ENCODE results near the gene RNF38.

GRCh38 chr9:36341936-36342577 is 58.0 kb downstream of the RNF38 start:
- TF ChIP-seq EZH2 (IDR thresholded peaks at IDR 0.05; ENCODE audit: borderline replicate concordance, low read length), result no peak
- TF ChIP-seq, protein P1, sequence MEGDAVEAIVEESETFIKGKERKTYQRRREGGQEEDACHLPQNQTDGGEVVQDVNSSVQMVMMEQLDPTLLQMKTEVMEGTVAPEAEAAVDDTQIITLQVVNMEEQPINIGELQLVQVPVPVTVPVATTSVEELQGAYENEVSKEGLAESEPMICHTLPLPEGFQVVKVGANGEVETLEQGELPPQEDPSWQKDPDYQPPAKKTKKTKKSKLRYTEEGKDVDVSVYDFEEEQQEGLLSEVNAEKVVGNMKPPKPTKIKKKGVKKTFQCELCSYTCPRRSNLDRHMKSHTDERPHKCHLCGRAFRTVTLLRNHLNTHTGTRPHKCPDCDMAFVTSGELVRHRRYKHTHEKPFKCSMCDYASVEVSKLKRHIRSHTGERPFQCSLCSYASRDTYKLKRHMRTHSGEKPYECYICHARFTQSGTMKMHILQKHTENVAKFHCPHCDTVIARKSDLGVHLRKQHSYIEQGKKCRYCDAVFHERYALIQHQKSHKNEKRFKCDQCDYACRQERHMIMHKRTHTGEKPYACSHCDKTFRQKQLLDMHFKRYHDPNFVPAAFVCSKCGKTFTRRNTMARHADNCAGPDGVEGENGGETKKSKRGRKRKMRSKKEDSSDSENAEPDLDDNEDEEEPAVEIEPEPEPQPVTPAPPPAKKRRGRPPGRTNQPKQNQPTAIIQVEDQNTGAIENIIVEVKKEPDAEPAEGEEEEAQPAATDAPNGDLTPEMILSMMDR (conservative IDR thresholded peaks at IDR 0.05 in 1 of 2, IDR thresholded peaks at IDR 0.05 in 1 of 2; ENCODE audit: extremely low read depth in 1 of 2, insufficient read depth in 1 of 2, low read depth in 1 of 2, low read length in 2 of 2), result no peak

Data from mammary epithelial cell (primary cell).